Subcutaneous abdominal adipose tissue (tissue), 5 donors: Measurements from ENCODE around the gene SPRR2B.
"Not testable (repeated sequence)": the region's sequence is repeated elsewhere in the genome, so short reads cannot be mapped to it uniquely, and the experiment has no call there.

Source experiments
- H3K27ac ChIP-seq: one replicate; pipeline ENCODE4 v1.7.0; 2013; ENCODE audit warnings: low read depth, mild to moderate bottlenecking, inconsistent platforms, low read length, moderate library complexity
- H3K27me3 ChIP-seq, 5 donors: one replicate each; pipeline ENCODE4 v1.7.0; 2013; ENCODE audit warnings: low read length in 5 of 5, inconsistent platforms in 1 of 5; ENCODE audit not compliant: control insufficient read depth in 5 of 5, insufficient read depth in 4 of 5
- H3K36me3 ChIP-seq, 5 donors: one replicate each; pipeline ENCODE4 v1.7.0; 2013; ENCODE audit warnings: low read length in 5 of 5; ENCODE audit not compliant: control insufficient read depth in 5 of 5, insufficient read depth in 5 of 5
- H3K4me1 ChIP-seq, 5 donors: one replicate each; pipeline ENCODE4 v1.7.0; 2013; ENCODE audit warnings: low read length in 5 of 5, mild to moderate bottlenecking in 3 of 5, moderate library complexity in 1 of 5; ENCODE audit not compliant: control insufficient read depth in 5 of 5, insufficient read depth in 5 of 5
- H3K4me3 ChIP-seq, 5 donors: one replicate each; pipeline ENCODE4 v1.7.0; 2013; ENCODE audit warnings: low read length in 5 of 5, low read depth in 1 of 5
- H3K9ac ChIP-seq, 5 donors: one replicate each; pipeline ENCODE4 v1.7.0; 2013; ENCODE audit warnings: low read length in 5 of 5, mild to moderate bottlenecking in 4 of 5, moderate library complexity in 3 of 5
- H3K9me3 ChIP-seq, 5 donors: one replicate each; pipeline ENCODE4 v1.7.0; 2013; ENCODE audit warnings: low read length in 5 of 5; ENCODE audit not compliant: control insufficient read depth in 5 of 5
- donor health status: healthy.
- donor health status: healthy.
- donor health status: healthy.
- donor health status: healthy.
- donor health status: healthy.

The SPRR2B gene

GRCh38 chr1:153087652-153088051 lies 16.2 kb upstream of the SPRR2B start:
- no peak overlapping the region for H3K27ac ChIP-seq
- no peak overlapping the region for H3K9ac ChIP-seq
- H3K36me3 ChIP-seq, result no peaks in the 10 kb centered on the region
- no peaks in the 10 kb centered on the region for H3K4me1 ChIP-seq
- peaks cover 0 to 9% (median 0%) of the 10 kb centered on the region in 5 donors for H3K9me3 ChIP-seq
- H3K27me3 ChIP-seq, result peaks cover 0 to 2% (median 0%) of the 10 kb centered on the region in 5 donors
- no peak overlapping the region for H3K4me3 ChIP-seq

- Histone ChIP-seq H3K9ac (no peak overlapping the region), H3K27ac (no peak overlapping the region), H3K36me3 (no peaks in the 10 kb centered on the region)
Measured at GRCh38 chr1:153081736-153082135, 10.3 kb upstream of the SPRR2B start.

GRCh38 chr1:153072806-153073726 lies 1.7 kb upstream of the SPRR2B start:
- Histone ChIP-seq H3K4me3 (no peak overlapping the region), H3K27me3 (no peaks in the 10 kb centered on the region), H3K27ac (no peak overlapping the region), H3K9me3 (no peaks in the 10 kb centered on the region), H3K36me3 (no peaks in the 10 kb centered on the region), H3K4me1 (no peaks in the 10 kb centered on the region), H3K9ac (no peak overlapping the region)

More at GRCh38 chr1:153081736-153082135, 10.3 kb upstream of the SPRR2B start:
- Histone ChIP-seq H3K4me1 (no peaks in the 10 kb centered on the region), H3K27me3 (peaks cover 0 to 2% (median 0%) of the 10 kb centered on the region in 5 donors), H3K4me3 (no peak overlapping the region), H3K9me3 (peaks cover 0 to 9% (median 2%) of the 10 kb centered on the region in 5 donors)

- Histone ChIP-seq H3K9ac (no peak overlapping the region), H3K4me3 (no peak overlapping the region), H3K27me3 (no peaks in the 10 kb centered on the region), H3K4me1 (no peaks in the 10 kb centered on the region), H3K9me3 (no peaks in the 10 kb centered on the region), H3K36me3 (no peaks in the 10 kb centered on the region), H3K27ac (no peak overlapping the region)
Measured at GRCh38 chr1:153070243-153070642, 1.2 kb downstream of the SPRR2B start.

DNA sequence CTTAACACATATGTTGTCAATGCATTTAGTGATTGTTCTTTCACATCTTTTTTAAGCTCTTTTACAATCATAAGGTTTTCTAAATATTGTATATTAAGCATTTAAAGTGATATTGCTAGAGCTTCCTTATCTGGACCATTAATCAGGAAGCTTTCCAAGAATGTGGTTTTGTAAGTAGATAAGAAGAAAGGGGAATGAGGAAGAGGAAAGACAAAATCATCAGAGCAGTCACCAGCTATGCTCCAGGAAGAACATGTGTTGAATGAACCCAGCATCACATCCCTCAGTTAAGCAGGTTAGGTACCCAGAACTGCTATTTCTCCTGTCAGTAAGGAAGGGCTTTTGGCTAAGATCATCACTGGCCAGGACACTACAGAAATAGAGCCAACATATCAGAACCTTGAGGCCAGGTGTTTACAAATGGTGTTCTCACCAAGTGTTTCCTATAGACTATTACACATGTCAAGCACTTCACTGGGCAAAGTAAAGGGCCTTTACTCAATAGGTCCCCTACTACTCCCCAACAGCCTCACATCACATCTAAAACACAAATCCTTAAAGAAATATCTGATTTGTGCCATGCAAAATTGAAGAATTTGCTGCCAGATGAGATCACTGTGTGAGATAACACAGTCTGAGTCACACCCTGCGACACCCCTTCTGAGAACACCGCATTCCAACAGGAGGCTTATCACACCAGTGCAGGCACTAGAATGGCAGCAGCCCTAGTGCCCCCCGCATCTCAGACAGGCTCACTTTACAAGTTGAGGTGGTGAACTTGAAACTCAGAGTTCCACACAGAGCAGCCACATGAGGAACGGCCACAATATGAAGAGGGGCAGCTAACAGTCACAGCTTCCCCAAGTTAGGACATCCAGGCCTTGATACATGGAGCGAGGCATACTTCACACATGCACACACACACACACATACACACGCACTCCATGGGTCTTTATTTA lies 12.3 kb downstream of the SPRR2B start:
- no peak overlapping the region for H3K27ac ChIP-seq
- H3K4me3 ChIP-seq, result no peak overlapping the region
- no peaks in the 10 kb centered on the region for H3K36me3 ChIP-seq
- no peaks in the 10 kb centered on the region for H3K4me1 ChIP-seq
- H3K9ac ChIP-seq, result no peak overlapping the region
- H3K27me3 ChIP-seq, result peaks cover 0 to 4% (median 0%) of the 10 kb centered on the region in 5 donors
- H3K9me3 ChIP-seq, result no peaks in the 10 kb centered on the region

- peaks cover 0 to 4% (median 0%) of the 10 kb centered on the region in 5 donors for H3K27me3 ChIP-seq
- H3K27ac ChIP-seq, result no peak overlapping the region
- no peak overlapping the region for H3K4me3 ChIP-seq
- no peak overlapping the region for H3K9ac ChIP-seq
- no peaks in the 10 kb centered on the region for H3K9me3 ChIP-seq
- H3K4me1 ChIP-seq, result no peaks in the 10 kb centered on the region
- H3K36me3 ChIP-seq, result no peaks in the 10 kb centered on the region
Measured at GRCh38 chr1:153058154-153058553, 13.3 kb downstream of the SPRR2B start.

DNA sequence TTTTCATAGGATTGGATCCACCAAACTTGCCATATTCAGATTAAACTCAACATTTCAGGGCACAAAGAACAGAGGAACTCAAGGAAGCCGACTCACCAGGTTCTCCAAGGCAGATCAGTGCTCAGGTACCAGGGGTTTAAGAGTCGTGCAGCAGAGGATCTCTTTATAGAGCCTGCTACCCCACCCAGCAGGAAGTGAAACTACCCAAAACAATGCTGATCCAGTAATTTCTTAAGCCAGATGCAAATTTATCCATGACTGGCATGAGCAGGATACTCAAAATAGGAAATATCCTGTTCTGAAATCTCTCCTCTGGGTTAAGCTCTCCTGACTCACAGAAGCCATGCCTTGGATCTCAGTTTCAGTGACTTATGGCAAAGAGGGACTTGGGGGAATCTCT lies 14.0 kb downstream of the SPRR2B start, which contains the start of gene SPRR2A:
TSS of gene SPRR2A (minus strand) at position 138 of the 400 bp plus-strand sequence. CDS start 777 bp downstream, outside the sequence.
- Histone ChIP-seq H3K4me1 (no peaks in the 10 kb centered on the region), H3K4me3 (no peak within 1 kb of the TSS)

DNA sequence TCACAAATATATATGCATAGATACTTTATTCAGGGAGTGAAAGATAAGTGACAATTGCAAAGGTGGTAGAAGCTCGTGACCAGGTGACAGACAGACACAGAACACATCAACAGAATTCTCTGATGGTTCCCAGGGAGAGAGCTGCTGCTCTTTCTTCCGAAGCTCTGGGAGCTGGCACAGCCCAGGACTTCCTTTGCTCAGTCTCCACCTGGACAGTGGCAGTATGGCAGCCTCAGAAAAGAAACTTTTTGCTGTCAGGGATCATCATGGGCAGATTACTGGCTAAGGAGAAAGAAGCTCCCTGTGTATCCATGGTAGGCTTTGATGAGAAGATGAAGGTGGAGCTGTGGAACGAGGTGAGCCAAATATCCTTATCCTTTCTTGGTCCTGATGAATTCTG lies 15.3 kb downstream of the SPRR2B start:
- not testable (repeated sequence) for H3K9me3 ChIP-seq, H3K4me3 ChIP-seq, H3K4me1 ChIP-seq, H3K27ac ChIP-seq, H3K9ac ChIP-seq, H3K36me3 ChIP-seq, H3K27me3 ChIP-seq

More for the DNA sequence above, 14.0 kb downstream of the SPRR2B start, which contains the start of gene SPRR2A:
- Histone ChIP-seq H3K9me3 (peaks cover 0 to 2% (median 0%) of the 10 kb centered on the region in 5 donors), H3K36me3 (no peaks in the 10 kb centered on the region), H3K27me3 (peaks cover 0 to 4% (median 0%) of the 10 kb centered on the region in 5 donors), H3K9ac (no peak within 1 kb of the TSS), H3K27ac (no peak within 1 kb of the TSS)

- peaks cover 0 to 4% (median 2%) of the 10 kb centered on the region in 5 donors for H3K9me3 ChIP-seq
- H3K4me3 ChIP-seq, result no peak overlapping the region
- H3K27me3 ChIP-seq, result peaks cover 0 to 8% (median 6%) of the 10 kb centered on the region in 5 donors
- no peak overlapping the region for H3K27ac ChIP-seq
- H3K36me3 ChIP-seq, result no peaks in the 10 kb centered on the region
- no peaks in the 10 kb centered on the region for H3K4me1 ChIP-seq
- H3K9ac ChIP-seq, result no peak overlapping the region
Measured at GRCh38 chr1:153049211-153049610, 22.2 kb downstream of the SPRR2B start.
